ENCODE results near the gene HECW1.

GRCh38 chr7:43307522-43307921 is 195.1 kb downstream of the HECW1 start:
- TF ChIP-seq CTCF (IDR thresholded peaks at IDR 0.05): no peak
- no peak for TF ChIP-seq POLR2A (IDR thresholded peaks at IDR 0.05)

Measured in lower leg skin (tissue), 3 donors.